ENCODE data around the gene KISS1R.

Gene KISS1R

GRCh38 chr19:943551-944170, 26.5 kb downstream of the KISS1R start:
- H3K4me3 ChIP-seq (ENCODE audit: low read depth, low read length): no peak overlapping the region
- no peak for TF ChIP-seq CTCF (IDR thresholded peaks at IDR 0.05; ENCODE audit: low read depth, low read length)

GRCh38 chr19:944171-944567, 27.0 kb downstream of the KISS1R start:
- TF ChIP-seq CTCF (IDR thresholded peaks at IDR 0.05; ENCODE audit: low read depth, low read length): no peak
- no peak overlapping the region for H3K4me3 ChIP-seq (ENCODE audit: low read depth, low read length)

GRCh38 chr19:944663-945241, 27.6 kb downstream of the KISS1R start:
- no peak overlapping the region for H3K4me3 ChIP-seq (ENCODE audit: low read depth, low read length)
- no peak for TF ChIP-seq CTCF (IDR thresholded peaks at IDR 0.05; ENCODE audit: low read depth, low read length)

GRCh38 chr19:945401-946252, 28.5 kb downstream of the KISS1R start:
- no peak for TF ChIP-seq CTCF (IDR thresholded peaks at IDR 0.05; ENCODE audit: low read depth, low read length)
- no peak overlapping the region for H3K4me3 ChIP-seq (ENCODE audit: low read depth, low read length)

- TF ChIP-seq CTCF (IDR thresholded peaks at IDR 0.05; ENCODE audit: low read depth, low read length): no peak
- H3K4me3 ChIP-seq (ENCODE audit: low read depth, low read length): no peak overlapping the region
These were observed 30.1 kb downstream of the KISS1R start for GRCh38 chr19:947090-947706.

GRCh38 chr19:947707-948539, 30.8 kb downstream of the KISS1R start:
- TF ChIP-seq CTCF (IDR thresholded peaks at IDR 0.05; ENCODE audit: low read depth, low read length): no peak
- H3K4me3 ChIP-seq (ENCODE audit: low read depth, low read length): no peak overlapping the region
